Stimulated activated CD4-positive, alpha-beta T cell treated with anti-CD3 and anti-CD28 coated beads, Interleukin-15, amount 100 ng/mL, for 48 hours (primary cell): Measurements from ENCODE around the gene P3H2.

Experiments used
- DNase-seq, 2 donors: peaks; one replicate each; pipeline ENCODE4 v3.0.0-alpha.2; 2020; ENCODE audit warnings: low read depth in 2 of 2

P3H2 gene

DNA sequence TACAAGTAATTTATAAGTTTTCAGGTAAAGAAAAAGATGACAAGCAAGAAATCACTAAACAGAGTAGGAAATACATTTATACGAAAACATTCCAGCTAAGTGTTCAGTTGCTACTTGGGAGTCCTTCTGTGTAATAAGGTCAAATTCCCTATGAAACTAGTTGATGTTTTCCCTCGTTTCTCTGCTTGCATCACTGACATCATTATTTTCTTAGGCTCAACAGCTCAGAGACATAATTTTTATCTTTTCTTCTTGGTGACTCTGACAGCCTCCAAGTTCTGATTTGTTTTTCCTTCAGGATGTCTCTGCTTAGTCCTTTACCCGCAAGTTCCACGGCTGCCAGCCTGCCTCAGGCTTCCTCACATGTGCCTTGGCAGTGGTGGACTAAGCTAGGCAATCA lies 173.6 kb downstream of the P3H2 start:
- DNase-seq = no peak

DNA sequence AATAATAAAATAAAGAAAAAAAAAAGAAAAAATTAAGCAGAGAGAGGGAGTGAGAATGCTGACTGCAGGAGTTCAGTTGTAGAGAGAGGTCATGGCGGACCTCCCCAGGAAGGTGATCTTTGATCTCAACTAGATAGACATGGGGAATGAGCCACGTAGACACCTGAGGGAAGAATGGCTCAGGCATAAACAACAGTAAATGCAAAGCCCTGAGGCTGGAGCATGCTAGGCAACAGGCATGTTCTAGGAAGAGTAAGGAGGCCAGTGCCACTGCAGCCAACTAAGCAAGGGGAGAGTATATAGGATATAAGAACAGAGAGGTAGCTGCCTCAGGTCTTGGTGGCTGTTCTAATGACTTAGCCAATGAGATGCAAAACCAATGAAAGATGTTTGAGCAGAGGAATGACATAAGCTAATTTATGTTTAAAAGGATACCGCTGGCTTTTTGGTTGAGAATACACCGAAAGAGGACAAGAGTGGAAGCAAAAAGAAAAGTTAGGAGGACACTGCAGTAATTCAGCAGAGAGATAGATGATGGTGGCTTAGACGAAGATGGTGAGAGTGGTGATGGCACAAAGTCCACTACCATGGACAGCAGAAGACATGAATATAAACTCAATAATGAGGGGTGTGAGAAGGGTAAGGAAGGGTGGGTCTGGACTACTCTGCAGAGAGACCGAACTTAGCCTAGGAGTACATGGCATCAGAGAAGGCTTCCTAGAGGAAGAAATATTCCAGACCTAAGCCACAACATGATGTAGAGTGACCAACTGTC lies 174.6 kb downstream of the P3H2 start:
- no peak for DNase-seq

DNA sequence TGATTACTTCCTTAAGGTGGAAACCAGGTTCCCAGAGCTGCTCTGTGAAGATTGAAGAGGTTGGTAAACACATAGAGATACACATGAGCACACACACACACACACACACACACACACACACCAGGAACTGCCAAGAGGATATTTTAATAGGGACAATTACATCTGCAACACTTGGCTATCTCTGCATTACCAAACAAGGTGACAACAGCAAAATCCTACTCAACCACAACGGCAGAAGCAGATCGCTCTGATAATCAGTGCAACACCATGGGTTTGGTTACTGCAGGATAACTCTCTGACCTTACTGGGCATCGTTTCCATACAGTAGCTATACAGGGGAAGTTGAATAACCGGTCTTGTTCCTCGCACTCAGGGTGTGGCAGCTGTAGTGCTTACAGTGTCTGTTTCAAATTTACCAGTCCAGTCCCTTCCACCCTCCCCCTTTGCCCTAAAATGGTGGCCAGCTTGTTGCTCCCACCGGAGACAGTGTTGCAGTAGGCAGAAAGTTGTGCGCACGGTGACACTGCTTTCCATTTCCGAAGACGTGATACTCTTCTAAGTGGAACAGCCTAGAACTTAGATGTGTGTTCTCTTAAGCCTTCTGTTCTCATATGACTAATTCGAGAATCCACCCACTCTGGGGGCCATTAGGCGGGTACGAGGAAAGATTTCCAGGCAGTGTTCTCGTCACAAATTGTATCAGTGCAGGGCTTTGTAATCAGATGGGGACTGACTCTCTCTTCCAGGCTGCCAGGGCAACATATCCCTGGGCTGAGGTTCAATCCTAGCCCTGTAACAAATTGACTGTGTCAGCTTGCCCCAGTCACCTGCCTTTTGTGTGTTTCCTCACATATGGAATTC lies 176.2 kb downstream of the P3H2 start:
- no peak for DNase-seq

DNA sequence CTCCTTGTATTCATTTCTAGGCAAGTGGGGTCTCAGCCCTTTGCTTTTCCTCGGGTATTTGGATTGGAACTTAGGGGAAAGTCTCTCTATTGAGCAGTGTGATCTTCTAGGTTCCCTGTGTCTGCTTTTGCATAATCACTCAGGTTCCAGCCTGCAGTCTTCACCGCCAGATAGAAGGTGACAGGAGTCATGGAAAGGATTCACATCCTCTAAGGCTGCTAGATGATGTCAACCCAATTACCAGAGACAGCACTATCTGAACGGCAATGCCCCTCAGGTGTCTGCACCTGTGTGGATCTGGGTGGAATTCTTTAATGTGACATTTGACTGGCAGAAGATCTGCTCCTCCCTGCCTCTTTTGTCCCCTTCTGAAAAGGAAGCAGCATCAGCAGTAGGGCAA lies 177.7 kb downstream of the P3H2 start:
- DNase-seq = no peak

DNA sequence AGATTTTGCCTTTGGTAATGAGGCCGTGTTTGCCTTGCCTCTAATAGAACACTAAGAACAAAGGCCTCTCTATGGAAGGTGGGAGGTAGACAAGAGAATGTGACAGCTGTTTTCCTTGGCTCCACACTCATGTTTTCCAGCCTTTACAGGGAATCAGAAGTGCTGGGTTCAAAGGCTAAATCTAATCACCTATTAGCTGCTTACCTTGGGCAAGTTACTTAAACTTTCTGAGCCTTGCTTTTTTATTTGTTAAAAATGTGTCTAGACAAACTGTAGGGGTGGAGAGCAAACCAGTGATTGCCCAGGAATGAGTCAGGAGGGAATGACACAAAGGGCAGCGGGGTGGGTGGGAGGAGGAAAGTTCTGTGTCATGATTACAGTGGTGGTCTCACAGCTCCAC lies 179.0 kb downstream of the P3H2 start:
- DNase-seq = no peak

DNA sequence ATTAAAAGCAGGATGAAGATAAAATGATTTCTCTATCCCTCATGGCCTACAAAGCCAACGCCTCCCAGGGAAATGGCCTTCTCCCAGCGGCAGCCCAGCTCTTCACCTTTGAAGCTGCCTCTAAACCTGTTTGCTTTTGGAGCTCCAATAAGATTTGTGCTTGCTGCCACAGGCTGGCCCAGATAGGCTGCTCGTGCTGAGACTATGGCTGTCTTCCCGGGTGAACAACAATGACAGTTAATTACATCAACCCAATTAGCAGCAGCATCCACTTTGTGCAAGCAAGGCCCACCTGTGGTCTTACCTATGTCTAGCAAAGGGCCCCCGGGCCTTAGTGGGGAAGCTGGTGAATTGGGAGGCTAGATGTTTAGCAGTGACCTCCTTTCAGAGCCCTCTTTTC lies 179.6 kb downstream of the P3H2 start:
- DNase-seq = no peak

DNA sequence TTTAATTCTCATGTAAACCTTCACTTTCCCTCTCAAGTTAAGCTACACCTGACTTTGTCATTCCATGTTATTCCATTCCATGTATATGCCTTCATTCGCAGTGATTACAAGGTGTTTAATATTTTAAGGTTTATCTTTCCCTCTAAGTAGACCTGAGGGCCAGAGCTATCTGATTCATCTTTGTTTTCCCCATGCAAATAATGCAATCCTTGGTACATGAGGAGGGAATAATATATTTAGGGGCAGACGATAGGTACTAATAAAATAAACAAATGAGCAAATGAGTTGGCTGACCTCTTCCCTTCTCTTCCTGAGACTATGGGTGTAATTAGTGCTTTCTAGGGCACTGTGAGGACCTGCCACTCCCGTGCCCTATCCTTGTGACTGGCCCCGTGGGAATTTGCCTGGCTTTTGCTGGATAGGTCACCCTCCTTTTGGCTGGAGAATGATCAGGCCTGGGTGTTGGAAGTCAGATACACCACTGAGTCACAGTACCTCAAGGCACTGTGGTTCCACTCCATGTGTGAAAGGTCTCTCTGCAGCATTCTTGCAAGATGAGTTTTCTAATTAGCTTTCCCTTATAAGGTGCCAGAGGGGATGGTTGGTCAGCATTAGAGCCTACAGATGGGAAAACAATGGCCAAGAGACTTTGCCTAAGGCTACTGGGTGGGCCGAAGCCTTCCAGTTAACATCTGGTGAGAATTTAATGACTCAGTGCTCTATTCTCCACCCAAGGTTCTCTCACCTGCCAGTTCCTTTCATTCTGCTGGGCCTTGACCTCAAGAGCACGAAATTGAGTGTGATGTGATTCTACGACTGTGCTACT lies 183.2 kb downstream of the P3H2 start:
- no peak for DNase-seq

DNA sequence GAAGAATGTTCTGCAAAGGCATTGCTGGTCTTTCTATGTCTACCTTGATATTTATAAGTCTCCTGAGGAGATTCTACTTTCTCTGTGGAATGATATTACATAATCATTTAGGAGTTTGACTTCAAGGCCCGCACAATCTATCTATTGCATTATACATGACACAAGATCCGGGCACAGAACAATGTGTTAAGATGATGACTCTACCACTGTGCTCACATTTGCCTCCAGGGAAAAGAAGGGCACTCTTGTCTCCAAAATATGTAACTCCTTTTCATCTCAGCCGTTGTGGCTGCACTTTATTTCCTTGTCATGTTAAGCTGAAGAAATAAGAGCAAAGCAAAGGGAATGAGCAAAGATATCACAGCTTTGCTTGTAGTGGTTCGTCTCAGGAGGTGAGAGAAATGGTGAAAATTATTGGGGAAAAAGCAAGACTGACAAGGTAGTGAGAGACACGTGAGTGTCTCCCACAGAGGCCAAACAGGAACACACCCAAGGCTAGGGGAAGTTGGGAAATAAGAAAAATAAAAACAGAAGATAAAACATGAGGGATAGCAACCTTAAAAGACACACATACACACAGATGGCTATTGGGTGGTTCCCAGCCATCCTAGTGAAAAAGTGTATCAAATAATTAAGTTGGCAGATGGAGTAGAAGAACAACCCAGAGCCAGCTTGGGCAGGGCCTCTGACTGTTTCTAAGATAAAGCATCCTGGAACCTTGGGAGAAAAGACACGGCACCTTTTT lies 184.3 kb downstream of the P3H2 start:
- DNase-seq = no peak

DNA sequence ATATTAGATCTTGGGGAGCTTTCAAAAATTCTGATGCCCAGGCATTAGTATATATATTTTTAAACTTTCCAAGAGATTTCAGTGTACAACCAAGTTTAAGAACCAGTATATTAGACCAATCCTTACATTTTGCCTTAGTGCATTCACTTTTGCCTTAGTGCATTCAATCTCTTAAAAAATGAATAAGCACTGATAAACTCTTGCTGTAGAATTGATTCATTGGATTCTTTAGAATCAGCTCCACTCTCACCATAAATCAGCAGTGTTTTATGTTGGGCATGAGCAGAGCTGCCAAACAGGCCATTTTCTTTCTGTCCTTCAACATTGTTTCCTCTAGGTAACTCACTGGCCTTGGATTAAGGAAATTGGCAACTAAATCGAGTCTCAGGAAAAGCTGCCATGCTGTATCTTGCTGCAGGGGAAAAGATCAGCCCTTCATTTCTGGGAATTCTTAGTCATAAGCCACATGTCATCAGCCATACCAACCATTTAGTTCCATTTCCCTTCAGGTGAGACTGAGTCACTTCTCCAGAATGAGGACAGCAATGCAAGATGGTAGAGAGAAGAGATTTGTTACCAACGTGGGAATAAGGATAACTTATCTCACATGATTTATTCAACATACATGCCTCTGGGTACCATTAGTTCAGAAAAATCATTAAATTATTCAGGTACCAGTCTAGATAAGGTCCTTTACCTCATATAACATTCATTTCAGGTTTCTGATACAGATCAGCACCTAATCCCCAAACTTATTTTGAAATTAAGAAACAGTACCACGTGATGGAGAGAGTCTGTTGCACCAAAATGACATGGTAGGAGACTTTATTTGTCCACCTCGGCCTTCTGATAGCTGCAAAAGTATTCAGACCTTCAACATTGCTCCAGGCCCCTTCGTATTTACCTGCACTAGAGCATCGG lies 192.5 kb downstream of the P3H2 start:
- peak in 1 of 2 donors; percentile 8 for DNase-seq

DNA sequence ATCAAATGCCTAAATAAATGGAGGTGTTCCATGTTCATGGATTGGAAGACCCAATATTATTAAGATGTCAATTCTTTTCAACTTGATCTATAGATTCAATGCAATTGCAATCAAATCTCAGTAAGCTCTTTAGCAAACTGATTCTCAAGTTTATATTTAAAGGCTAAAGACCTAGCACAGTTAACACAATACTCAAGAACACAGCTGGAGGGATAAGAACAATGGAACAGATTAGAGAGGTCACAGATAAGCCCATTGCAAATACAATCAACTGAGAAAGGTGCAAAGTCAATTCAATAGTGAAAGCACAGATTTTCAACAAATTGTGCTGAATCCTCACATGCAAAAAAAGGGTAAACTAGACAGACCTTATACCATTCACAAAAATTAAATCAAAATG lies 198.9 kb downstream of the P3H2 start:
- no peak for DNase-seq

DNA sequence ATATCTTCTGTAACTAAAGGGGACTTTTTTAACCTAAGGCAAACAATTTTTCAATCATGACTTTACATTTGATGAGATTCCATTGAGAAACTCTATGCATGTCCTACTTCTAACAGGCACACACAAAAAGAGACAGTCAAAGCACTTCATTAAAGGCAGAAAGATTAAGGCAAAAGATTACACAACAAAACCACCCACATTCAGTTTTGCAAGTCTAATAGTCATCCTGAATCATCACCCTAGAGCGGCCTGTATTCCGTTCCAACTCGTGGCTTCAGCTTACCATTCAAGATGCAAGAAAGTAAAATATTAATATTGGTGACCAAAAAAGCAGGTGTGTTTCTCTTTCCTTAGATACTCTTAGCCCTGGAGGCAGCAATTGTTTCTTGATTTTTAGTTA lies 205.9 kb downstream of the P3H2 start:
- no peak for DNase-seq

DNA sequence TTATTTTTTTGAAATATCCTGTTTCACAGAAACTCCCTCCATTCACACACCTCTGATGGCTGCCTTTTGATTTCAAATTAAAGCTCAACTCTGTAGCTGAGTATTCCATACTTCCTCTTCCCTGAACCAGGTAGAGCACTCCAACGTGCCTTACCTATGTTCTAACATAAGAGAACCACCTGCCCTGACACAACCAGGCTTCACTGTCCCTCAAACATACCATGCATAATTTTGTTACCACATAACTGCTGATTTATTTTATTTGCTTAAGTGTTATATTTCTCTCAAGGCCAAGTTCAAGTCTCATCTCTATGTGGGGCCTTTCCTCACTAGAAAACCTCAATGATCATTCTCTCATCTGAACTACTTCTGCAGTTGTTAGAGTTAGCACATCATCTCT lies 209.7 kb downstream of the P3H2 start:
- DNase-seq = no peak

DNA sequence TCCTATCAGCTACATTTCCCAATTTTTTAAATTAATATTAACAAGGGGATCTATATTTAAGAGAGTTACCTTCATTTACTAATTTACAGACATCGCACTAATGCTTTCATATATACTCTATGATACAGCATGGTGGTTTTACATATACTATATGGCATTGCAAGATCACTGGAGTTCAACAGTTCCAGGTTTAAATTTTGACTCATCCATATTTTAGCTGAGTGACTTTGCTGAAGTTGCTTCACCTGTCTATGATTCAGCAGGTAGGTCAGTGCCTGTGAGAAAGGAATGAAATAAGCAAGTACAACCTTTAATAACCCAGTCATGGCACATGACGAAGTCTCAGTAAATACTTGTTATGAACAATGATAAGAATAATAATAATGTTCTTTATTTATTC lies 211.1 kb downstream of the P3H2 start:
- no peak for DNase-seq

DNA sequence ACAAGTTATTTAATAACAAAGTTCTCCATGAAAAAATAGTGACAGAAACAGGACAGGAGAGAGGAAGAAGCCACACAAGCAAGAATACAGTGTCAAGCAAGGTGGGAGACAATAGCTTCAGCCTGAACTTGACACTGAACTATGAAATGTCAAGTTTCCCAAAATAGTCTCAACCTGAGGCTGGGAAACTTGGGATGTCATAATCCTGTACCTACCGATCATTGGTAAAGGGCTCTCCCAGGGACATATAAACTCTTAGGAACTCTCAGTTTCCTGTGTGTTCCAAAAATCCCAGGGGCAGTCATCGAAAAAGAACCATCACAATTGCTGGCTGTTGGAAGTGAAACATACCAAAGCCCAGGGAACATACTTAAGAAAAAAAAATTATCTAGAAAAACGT lies 211.6 kb downstream of the P3H2 start:
- DNase-seq = no peak

DNA sequence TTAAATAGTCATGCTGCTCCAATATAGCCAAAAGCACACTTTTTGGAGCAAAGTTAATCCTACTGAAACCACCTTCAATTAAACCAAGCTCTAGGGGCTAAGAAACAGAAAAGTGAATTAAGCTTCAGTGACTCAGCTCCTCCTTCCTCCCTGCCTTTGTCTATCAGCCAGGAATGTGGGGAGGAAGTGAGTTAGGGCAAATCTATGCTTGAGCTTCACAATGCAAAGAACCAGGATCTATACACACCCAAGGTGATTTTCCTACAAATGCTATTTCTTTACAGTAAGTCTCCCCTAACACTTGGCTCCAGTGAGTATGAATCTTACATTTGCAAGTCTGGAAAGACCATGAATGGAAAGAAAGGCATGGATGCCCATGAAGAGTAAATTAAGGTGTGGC lies 212.1 kb downstream of the P3H2 start:
- DNase-seq = no peak

DNA sequence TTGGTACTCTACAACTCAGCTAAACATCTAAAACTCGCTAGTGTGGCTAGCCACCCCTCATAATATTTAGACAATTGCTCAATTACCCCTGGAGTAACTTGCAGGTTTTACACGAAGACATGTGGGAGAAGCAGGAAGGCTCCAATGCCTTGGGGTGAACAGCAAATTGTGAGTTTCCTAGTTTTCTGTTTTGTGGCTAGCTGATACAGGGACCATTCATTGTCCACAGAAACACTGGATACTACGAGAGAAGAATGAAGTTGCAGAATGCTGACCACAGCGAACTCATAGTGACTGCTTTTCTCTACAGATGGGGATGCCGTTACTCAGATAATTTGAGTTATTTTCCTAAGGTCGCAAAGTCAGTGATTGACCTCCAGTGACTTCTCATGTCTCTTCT lies 212.9 kb downstream of the P3H2 start:
- no peak for DNase-seq
